Ecto neural progenitor cell (in vitro differentiated cells): ENCODE measurements around the gene CCT8L2.
"Not testable (repeated sequence)": the region's sequence is repeated elsewhere in the genome, so short reads cannot be mapped to it uniquely, and the experiment has no call there.

Experiments
- DNase-seq: peaks from one replicate; pipeline ENCODE4 v3.0.0-alpha.2; 2018; ENCODE audit warnings: low spot score

CCT8L2 gene

GRCh38 chr22:16595251-16595650 lies 2.6 kb upstream of the CCT8L2 start:
- not testable (repeated sequence) for DNase-seq

DNA sequence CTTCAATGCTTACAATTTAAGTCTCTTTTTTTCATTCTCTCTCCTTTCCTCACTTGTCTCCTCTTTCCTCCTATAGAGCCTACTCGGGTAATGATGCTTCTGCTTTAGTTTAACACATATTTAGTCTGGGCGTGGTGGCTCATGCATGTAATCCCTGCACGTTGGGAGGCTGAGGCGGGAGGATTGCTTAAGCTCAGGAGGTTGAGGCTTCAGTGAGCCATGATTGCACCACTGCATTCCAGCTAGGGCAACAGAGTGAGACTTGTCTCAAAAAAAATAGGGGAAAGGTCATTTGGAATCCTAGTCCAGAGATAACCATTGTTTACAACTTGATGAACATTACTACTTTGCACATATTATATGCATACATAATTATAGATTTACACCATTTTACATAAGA lies 1.4 kb upstream of the CCT8L2 start:
- no peak for DNase-seq

DNA sequence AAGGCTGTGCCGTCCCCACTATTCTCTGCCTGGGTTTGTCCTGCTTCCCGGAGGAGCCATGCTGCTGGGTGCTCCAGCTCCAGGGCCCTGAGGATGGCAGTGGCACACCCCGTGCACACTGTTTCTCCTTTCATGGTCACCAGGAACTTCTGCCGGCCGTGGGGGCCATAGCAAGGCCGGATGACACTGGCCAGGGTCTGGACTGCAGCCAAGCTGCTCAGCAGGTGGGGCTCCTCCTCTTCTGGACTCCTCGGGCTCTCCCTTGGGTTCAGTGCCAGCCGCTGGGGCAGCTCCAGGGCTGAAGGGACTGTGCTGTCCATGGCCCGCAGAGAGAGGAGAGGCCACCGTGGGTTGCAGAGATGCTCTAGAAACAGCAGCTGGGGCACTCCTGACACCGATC lies 379 bp downstream of the CCT8L2 start:
- DNase-seq, result not testable (repeated sequence)

DNA sequence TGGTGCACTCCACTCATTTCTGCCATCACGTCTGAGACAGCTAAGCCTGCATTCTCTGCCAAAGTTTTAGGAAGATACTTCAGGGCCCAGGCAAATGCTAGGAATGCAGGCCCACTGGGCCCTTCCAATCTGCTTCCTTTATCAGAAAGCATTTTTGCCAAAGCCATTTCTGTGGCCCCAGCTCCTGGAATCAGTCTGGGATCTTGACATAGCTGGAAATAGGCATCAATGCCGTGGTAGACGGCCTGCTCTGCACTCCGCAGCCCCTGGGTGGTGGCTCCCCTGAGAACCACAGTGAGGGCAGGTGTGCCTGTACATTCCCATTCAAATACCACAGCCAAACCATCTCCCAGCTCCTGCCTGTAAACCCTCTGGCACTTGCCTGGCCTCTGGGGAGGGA lies 1.5 kb downstream of the CCT8L2 start:
- not testable (repeated sequence) for DNase-seq

DNA sequence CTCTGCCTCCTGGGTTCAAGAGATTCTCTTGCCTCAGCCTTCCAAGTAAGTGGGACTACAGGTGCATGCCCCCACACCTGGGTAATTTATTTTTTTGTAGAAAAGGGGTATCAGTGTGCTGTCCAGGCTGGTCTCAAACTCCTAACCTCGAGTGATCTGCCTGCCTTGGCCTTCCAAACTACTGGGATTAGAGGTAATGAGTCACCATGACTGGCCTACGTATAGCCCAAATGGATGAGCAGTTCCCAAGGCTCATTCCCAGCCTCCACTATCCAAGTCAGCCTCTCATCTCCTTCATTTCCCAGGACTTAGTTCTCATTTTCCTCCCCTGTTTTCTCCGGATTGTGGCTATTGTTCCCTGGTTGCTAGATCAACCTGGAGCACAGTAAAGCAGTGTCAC lies 5.6 kb downstream of the CCT8L2 start:
- no peak for DNase-seq

GRCh38 chr22:16586170-16586569 lies 6.4 kb downstream of the CCT8L2 start:
- DNase-seq, result no peak

GRCh38 chr22:16580872-16581271 lies 11.7 kb downstream of the CCT8L2 start:
- DNase-seq, result not testable (repeated sequence)

GRCh38 chr22:16569240-16569834 lies 23.3 kb downstream of the CCT8L2 start:
- DNase-seq, result not testable (repeated sequence)

DNA sequence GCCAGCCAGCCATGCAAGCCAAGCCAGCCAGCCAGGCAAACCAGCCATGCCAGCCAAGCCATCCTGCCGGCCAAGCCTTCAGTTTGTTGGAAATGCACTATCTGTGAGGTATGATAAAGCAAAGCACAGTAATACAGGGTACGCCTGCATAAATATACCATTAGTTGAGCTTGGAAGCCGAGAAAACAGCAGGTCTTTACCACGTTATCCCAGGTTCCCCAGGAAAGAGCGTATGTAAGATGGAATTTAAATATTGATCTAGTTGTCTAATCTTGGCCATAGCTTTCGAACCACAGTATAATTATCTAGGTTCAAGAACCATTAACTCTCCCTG lies 24.2 kb downstream of the CCT8L2 start:
- no peak for DNase-seq

DNA sequence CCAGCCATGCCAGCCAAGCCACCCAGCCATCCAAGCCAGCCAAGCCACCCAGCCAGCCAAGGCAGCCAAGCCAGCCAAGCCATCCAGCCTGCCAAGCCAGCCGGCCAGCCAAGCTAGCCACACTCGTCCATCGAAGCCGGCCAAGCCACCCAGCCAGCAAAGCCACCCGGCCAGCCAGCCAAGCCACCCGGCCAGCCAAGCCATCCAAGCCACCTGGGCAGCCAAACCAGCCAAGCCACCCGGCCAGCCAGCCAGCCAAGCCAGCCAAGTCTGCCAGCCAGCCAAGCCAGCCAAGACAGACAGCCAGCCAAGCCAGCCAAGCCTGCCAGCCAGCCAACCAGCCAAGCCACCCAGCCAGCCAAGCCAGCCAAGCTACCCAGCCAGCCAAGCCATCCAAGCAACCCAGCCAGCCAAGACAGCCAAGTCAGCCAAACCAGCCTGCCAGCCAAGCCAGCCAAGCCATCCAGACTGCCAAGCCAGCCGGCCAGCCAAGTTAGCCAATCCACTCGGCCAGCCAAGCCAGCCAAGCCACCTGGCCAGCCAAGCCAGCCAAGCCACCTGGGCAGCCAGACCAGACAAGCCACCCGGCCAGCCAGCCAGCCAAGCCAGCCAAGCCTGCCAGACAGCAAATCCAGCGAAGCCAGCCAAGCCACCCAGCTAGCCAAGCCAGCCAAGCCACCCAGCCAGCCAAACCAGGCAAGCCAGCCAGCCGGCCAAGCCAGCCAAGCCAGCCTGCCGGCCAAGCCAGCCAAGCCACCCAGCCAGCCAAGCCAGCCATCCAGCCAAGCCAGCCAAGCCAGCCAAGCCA lies 24.8 kb downstream of the CCT8L2 start:
- not testable (repeated sequence) for DNase-seq

DNA sequence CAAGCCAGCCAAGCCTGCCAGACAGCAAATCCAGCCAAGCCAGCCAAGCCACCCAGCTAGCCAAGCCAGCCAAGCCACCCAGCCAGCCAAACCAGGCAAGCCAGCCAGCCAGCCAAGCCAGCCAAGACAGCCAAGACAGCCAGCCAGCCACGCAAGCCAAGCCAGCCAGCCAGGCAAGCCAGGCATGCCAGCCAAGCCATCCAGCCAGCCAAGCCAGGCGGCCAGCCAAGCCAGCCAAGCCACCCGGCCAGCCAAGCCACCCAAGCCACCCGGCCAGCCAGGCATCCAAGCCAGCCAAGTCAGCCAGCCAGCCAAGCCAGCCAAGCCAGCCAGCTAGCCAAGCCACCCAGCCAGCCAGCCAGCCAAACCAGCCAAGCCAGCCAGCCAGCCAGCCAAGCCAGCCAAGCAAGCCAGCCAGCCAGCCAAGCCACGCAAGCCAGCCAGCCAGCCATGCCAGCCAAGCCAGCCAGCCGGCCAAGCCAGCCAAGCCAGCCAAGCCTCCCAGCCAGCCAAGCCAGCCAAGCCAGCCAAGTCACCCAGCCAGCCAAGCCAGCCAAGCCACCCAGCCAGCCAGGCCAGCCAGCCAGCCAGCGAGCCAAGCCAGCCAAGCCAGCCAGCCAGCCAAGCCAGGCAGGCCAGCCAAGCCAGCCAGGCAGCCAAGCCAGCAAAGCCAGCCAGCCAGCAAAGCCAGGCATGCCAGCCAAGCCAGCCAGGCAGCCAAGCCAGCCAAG lies 26.0 kb downstream of the CCT8L2 start:
- not testable (repeated sequence) for DNase-seq

DNA sequence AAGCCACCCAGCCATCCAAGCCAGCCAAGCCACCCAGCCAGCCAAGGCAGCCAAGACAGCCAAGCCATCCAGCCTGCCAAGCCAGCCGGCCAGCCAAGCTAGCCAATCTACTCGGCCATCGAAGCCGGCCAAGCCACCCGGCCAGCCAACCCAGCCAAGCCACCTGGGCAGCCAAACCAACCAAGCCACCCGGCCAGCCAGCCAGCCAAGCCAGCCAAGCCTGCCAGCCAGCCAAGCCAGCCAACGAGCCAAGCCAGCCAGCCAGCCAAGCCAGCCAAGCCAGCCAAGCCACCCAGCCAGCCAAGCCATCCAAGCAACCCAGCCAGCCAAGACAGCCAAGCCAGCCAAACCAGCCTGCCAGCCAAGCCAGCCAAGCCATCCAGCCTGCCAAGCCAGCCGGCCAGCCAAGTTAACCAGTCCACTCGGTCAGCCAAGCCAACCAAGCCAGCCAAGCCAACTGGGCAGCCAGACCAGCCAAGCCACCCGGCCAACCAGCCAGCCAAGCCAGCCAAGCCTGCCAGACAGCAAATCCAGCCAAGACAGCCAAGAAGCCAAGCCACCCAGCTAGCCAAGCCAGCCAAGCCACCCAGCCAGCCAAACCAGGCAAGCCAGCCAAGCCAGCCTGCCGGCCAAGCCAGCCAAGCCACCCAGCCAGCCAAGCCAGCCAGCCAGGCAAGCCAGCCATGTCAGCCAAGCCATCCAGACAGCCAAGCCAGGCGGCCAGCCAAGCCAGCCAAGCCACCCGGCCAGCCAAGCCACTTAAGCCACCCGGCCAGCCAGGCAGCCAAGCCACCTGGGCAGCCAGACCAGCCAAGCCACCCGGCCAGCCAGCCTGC lies 26.8 kb downstream of the CCT8L2 start:
- DNase-seq, result not testable (repeated sequence)

- not testable (repeated sequence) for DNase-seq
These were observed 27.6 kb downstream of the CCT8L2 start for GRCh38 chr22:16564837-16565584.

DNA sequence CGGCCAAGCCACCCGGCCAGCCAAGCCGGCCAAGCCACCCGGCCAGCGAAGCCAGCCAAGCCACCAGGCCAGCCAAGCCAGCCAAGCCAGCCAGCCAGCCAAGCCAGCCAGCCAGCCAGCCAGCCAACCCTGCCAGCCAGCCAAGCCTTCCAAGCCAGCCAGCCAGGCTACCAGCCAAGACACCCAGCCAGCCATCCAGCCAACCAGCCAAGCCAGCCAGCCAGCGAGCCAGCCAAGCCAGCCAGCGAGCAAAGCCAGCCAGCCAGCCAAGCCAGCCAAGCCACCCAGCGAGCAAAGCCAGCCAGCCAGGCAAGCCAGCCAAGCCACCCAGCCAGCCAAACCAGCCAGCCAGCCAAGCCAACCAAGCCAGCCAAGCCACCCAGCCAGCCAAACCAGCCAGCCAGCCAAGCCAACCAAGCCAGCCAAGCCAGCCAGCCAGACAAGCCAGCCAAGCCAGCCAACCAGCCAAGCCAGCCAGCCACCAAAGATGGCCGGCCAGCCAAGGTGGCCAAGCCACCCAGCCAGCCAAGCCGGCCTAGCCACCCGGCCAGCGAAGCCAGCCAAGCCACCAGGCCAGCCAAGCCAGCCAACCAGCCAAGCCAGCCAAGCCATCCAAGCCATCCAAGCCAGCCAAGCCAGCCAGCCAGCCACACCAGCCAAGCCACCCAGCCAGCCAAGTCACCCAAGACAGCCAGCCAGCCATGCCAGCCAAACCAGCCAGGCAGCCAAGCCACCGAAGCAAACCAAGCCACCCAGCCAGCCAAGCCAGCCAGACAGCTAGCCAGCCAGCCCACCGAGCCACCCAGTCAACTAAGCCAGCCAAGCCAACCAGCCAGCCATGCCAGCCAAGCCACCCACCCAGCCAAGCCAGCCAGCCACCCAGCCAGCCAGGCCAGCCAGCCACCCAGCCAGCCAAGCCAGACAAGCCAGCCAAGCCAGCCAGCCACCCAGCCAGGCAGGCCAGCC lies 28.8 kb downstream of the CCT8L2 start:
- DNase-seq, result no peak

DNA sequence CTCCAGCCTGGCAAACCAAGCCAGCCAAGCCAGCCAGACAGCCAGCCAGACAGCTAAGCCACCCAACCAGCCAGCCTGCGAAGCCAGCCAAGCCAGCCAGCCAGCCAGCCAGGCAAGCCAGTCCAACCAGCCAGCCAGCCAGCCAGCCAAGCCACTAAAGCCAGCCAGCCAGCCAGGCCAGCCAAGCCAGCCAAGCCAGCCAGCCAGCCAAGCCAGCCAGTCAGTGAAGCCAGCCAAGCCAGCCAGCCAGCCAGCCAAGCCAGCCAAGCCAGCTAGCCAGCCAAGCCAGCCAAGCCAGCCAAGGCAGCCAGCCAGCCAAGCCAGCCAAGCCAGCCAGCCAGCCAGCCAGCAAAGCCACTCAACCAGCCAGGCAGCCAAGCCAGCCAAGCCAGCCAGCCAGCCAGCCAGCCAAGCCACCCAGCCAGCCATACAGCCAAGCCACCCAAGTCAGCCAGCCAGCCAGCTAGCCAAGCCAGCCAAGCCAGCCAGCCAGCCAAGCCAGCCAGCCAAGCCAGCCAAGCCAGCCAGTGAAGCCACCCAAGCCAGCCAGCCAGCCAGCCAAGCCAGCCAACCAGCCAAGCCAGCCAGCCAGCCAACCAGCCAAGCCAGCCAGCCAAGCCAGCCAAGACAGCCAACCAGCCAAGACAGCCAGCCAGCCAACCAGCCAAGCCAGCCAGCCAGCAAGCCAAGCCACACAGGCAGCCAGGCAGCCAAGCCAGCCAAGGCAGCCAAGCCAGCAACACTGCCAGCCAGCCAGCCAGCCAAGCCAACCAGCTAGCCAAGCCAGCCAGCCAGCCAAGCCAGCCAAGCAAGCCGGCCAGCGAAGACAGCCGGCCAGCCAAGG lies 29.7 kb downstream of the CCT8L2 start:
- no peak for DNase-seq

GRCh38 chr22:16561093-16561658 lies 31.4 kb downstream of the CCT8L2 start:
- DNase-seq, result not testable (repeated sequence)

- not testable (repeated sequence) for DNase-seq
These were observed 32.0 kb downstream of the CCT8L2 start for GRCh38 chr22:16560651-16561050.

DNA sequence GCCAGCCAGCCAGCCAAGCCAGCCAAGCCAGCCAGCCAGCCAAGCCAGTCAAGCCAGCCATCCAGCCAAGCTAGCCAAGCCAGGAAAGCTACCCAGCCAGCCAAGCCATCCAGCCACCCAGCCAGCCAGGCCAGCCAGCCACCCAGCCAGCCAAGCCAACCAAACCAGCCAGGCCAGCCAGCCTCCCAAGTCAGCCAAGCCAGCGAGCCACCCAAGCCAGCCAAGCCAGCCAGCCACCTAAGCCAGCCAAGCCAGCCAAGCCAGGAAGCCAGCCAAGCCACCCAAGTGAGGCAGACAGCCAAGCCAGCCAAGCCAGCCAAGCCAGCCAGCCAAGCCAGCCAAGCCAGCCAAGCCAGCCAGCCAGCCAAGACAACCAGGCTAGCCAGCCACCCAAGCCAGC lies 32.6 kb downstream of the CCT8L2 start:
- not testable (repeated sequence) for DNase-seq
